Pulmonary artery endothelial cell (primary cell): ENCODE results near the gene CD69. TPM values are rescaled to one million over a fixed set of nuclear protein-coding genes. Genes with fewer than 3 reads are reported as not detected.

ENCODE experiments used
- DNase-seq: peaks from one replicate; pipeline ENCODE4 v3.0.0-alpha.2; 2011; ENCODE audit warnings: low read depth, low spot score
- total RNA-seq: library from RNA; depleted of rRNA; stranded (reverse); fragments of >200 nt; gene quantifications from 2 replicates; pipeline ENCODE4 v1.2.3, GENCODE V29; 2014

Gene CD69
- 0.14 and 0.20 TPM in 2 replicates for total RNA-seq

GRCh38 chr12:9760699-9761418, at the start of gene CD69:
TSS of gene CD69 (minus strand) at chr12:9760901. CDS start at chr12:9760820, 81 bp downstream.
- no peak for DNase-seq

- no peak for DNase-seq
These were observed 49.2 kb upstream of the CD69 start for GRCh38 chr12:9809866-9810265.

DNA sequence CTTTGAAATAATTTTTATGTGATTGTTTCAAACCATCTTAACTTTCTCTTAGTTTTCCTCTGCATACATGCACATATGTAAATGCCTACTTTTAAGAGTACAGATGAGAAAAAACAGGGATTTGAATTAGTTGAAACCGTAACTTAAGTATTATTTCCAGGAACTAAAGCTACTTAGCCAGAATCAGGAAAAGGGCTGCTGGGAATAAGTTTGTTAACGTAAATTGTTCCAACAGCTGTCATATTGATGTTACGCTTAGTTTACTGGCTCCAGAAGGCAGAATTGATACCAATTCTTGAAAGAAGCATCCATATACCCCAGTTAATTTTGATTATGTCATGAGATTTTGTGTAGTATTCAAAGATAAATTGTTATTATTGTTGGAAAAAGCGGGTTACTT, 48.6 kb upstream of the CD69 start:
- no peak for DNase-seq

DNA sequence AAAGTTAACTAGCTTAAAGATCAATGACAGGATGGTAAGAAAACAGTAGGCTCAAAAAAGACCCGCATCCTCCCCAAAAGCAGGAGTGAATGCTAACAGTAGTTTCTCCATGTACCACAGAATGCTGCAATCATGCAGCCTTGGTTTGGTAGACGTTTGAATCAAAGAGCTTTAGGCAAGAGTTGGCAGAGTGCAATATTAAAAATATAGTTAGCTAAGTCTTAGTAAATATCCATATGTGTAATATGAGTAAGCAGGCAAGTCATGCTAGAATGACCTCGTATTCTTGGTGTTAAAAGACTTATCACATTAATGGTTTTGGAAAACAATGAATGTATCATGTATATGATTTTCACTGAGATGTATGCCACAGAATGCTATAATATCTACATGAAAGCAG, 47.8 kb upstream of the CD69 start:
- no peak for DNase-seq

GRCh38 chr12:9806714-9807113, 46.0 kb upstream of the CD69 start:
- no peak for DNase-seq

DNA sequence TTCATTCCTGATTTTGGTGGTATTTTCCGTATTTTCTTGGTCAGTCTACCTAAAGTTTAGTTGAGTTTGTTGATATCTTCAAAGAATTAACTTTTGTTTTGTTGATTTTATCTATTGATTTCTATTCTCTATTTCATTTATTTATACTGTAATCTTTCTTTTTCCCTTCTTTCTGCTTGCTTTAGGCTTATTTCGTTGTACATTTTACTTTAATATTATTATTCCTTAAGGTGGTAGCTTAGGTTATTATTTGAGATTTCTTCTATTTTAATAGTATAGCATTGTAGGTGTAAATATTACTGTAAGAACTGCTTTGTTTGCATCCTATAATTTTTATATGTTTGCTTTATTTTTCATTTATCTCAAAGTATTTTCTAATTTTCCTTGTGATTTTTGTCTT, 45.2 kb upstream of the CD69 start:
- DNase-seq: no peak

GRCh38 chr12:9799961-9800360, 39.3 kb upstream of the CD69 start:
- DNase-seq: no peak

- DNase-seq: peak; percentile 57
These were observed 37.3 kb upstream of the CD69 start for GRCh38 chr12:9797722-9798619.

DNA sequence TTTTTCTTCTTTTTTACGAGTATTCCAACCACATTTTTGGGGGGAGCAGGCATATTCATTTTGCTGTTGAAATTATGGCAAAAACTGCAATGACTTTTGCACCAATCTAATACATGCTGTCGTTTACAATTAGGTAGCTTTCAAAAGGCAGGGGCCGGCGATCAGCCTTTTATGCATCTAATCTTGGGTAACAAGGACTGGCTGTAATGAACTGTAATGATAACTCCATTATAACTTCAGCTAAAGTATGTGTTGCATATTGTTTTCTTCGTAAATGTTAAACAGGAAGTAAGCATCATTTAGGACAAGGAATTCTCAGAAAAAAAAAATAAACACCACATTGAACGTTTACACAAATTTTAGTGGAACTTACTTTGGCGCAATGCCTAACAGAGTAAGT, 36.3 kb upstream of the CD69 start:
- DNase-seq: no peak

DNA sequence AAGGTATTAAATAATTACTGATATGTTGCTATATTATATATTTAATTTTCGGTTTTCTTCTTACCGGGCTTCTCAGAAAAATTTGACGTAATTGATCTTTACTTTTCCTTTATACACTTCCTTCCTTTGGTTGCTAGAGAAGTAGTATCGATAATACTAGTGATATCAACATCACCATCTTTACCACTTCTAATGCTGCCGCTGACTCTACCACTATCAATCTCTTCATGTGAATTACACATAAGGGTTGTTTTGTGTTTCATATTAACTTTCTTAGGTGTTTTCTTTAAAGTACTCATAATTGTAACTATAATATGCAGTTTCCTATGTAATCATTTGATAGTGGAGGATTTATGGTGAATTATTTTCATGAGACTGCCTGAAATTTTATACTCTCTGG, 35.6 kb upstream of the CD69 start:
- DNase-seq: no peak

DNA sequence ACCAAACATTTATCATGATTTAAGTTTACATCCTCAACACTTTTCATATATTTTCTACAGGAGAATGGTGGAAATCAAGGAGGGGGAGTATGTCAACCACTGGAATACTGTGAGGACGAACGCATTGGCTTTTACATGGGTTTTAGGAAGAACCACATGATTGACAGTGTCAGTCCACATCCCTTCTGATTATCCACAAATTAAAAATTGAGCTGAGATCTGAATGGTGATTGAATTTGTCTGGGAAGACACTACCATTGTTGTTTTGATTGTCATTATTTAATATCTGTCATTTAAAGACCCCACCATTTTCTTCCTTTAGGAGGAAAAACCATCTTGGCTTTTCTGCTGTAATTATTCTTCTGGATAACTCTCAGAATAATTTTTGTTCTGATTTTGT, 35.2 kb upstream of the CD69 start:
- no peak for DNase-seq

- no peak for DNase-seq
These were observed 33.9 kb upstream of the CD69 start for GRCh38 chr12:9794484-9795093.

GRCh38 chr12:9793779-9794395, 33.2 kb upstream of the CD69 start:
- DNase-seq: no peak

DNA sequence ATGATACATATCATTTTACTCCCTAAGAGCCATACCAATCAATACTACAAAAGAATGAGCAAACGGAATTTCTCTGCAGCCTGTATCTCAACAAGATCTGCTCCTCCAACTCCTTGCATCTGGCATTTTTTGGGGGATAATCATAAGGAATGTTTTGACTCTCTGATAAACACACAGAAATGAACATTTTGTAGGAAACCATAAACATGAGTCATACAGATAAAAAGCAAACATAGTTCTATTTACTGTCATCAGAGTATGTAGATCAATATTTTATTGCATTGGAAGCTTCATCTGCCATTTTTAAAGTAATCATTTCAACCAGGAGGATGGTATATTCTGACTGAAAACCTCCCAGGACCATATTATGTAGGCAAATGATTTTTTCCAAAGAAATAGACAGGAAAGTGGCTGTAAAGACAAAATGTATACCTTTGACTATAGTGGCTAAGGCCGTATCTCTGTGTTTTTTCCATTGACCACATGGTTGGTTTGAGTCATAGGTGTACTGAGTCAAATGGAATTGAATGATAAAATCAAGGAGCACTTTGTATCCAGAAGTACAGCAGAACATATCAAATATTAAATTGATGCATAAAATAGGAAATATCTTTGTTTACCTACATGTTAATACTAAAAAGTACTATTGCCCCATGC, 32.4 kb upstream of the CD69 start:
- no peak for DNase-seq

DNA sequence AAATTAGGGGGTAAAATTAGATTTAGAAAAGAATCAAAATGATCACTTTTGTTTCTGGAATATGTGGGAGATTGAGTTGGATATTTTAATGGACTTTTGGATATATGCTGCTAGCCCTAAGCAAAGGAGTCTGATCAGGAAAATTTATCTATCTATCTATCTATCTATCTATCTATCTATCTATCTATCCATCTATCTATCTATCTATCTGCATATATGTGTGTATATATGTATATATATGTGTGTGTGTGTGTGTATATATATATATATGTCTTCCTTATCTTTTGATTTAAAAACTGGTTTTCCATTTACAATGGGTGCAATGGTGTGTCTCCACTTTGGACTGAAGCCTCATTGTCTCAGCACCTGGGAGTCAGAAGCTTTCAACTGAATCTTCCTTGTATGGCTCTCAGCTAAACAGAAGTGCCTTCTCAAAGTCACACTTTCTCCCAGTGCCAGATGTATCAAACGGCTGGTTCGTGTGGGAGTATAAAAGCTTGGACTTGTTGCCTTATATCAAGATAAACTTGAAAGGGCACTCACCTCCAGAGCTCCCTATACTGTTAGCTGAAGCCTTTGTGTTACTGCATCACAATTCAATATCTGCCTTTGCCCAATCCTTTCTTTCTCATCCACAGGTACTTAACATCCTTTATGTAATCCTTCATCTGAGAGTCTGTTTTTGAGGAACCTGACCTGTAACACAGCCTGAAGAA, 31.6 kb upstream of the CD69 start:
- no peak for DNase-seq

DNA sequence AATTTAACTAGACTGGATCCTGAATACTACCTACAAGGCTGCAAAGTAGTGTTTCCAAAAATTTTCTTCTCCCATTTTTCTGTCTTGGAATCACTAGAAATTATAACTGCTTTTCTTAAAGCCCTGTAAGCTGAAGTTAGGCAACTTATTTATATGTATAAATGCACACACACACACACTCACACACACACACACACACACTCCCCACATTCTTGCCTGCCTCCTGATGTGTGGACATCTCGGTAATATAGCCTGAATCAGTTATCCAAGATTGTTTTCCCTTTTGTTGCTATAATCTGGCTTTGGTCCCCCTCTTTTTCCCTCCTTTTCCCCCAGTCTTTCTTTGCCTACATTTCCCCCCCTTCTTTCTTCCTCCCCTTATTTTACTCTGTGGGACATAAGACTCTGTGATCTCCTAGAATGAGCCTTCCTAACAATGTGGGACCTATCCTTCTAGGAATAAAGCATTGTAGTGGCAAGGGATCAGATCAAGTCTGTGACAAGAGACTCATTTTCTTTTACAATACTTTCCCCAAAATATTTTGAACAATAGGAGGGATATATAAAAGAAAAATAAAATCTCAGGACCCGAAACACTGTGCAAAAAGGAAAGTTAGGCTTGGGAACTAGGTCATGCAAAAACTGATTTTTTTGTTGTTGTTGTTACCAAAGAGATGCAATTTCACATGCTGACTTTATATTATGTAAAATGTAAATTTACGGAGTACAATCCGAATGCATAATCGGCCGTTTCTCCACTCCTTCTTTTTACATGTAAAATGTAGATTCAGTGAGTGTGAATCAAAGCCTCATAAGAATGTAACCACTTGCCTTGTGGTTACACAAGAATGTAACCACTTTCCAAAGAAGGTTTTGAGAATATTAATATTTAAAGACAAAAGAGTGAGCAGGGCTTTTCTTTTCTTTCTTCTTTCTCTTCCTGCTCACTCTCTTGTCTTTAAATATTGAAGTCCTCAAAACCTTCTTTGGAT, 26.3 kb upstream of the CD69 start:
- DNase-seq: no peak

- DNase-seq: no peak
These were observed 24.1 kb upstream of the CD69 start for GRCh38 chr12:9784816-9785215.

GRCh38 chr12:9784326-9784725, 23.6 kb upstream of the CD69 start:
- DNase-seq: no peak
